ENCODE measurements around the gene GALK2.

GALK2 gene

GRCh38 chr15:49169880-49170597, at the start of gene GALK2:
GALK2 (plus strand) TSS chr15:49170247; CDS start chr15:49170323, 76 bp downstream.
- peak; percentile 49 to 80 for DNase-seq (ENCODE audit: extremely low read depth in 1 of 2, low read depth in 1 of 2)

DNA sequence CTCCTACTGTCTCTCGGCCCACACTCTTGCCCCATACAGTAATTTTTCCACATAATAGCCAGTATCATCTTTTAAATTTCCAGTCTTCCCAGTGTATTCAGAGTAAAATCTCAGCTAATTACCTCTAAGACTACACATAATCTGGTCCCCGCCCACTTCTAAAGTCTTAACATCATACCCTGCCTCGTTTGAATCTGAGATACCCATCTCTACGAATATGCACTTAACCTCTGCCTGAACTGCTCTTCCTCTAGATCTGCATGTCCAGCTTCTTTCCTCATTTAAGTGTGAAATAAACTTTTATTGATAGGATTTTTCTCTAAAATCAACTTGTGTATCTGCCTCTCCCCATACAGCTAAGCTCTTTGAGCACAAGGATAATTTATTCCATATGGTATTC, 49.2 kb upstream of the GALK2 start:
- no peak for DNase-seq (ENCODE audit: extremely low read depth in 1 of 2, low read depth in 1 of 2)

DNA sequence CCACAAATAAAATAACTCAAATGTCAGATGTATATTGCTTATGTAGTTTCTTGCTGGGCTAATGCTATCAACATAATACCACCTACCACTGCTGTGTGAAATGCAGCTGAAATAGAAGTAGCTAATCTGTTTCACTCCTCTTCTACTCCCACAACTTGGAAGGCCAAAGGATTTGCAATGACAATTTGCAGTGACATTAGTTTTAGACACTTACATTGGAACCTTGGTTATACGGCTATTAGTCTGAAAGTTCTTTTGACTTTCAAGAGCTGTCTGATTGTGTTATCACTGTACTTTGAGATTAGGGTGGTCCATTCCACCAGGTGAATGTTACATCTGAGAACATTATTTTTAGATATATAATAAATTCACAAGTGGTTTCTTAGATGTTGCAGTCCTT, 48.1 kb upstream of the GALK2 start:
- DNase-seq (ENCODE audit: extremely low read depth in 1 of 2, low read depth in 1 of 2): no peak

- no peak for DNase-seq (ENCODE audit: extremely low read depth in 1 of 2, low read depth in 1 of 2)
Measured at GRCh38 chr15:49122541-49123062, 47.4 kb upstream of the GALK2 start.

- DNase-seq (ENCODE audit: extremely low read depth in 1 of 2, low read depth in 1 of 2): no peak
Measured at GRCh38 chr15:49124371-49124770, 45.7 kb upstream of the GALK2 start.

DNA sequence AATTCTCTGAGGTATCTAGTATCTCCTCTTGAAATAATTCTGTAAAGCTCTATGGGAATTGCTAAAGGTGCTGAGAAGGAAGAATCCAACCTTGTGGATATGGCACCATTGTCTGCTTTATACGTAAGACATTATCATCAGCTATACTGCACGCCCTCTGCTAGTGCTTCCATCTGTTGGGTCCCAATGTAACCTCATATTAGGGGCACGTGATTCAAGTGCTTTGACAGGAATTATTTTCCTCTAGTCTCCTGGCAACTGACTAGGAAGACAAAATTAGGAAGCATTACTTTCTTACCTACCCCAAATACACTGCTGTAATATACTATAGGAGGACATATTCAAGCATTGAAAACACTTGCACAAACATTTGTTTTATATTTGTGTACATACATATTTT, 38.6 kb upstream of the GALK2 start:
- no peak for DNase-seq (ENCODE audit: extremely low read depth in 1 of 2, low read depth in 1 of 2)

DNA sequence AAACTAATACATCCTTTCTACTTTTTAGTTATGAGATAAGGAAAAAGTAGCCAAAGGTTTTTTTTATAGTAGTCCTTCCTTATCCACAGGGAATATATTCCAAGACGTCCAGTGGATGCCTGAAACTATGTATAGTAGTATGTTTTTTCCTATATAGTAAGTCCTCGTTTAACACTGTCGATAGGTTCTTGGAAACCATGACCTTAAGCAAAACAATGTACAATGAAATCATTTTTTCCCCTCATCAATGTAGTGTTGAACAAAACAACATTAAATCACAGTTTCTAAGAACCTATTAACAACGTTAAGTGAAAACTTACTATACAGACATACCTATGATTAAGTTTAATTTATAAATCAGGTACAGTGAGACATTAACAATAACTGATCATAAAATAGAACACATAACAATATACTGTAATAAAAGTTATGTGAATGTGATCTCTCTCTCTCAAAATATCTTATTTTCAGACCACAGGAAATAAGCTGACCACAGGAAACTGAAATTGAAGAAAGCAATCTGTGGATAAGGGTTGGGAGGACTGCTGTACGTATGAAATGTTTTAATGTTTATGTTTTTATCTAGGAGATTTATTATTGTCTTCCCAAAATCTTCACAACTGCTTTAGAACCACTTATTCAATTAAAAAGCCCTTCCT, 35.2 kb upstream of the GALK2 start:
- DNase-seq (ENCODE audit: extremely low read depth in 1 of 2, low read depth in 1 of 2): no peak

DNA sequence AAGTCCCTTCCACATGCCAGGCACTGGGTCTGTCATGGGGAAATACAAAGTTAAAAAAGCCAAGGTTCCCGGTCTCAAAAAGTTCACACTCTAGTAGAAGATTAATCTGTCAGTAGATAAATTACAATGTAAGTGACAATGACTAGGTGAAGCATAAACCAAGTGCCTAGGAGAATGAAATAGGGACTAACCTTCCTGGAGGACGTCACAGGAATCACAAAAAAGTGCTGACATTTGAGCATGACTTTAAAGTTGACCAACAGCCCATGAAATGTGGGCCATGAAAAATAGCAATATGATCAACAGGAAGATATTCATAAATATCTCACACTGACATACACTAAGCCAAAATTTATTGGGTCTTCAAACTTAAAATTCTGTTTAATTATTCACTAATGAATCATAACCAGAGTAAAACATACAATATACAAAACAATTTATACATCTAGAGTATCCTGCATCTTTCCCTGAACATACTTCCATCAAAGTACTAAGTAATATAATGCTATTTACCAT, 34.6 kb upstream of the GALK2 start:
- no peak for DNase-seq (ENCODE audit: extremely low read depth in 1 of 2, low read depth in 1 of 2)

DNA sequence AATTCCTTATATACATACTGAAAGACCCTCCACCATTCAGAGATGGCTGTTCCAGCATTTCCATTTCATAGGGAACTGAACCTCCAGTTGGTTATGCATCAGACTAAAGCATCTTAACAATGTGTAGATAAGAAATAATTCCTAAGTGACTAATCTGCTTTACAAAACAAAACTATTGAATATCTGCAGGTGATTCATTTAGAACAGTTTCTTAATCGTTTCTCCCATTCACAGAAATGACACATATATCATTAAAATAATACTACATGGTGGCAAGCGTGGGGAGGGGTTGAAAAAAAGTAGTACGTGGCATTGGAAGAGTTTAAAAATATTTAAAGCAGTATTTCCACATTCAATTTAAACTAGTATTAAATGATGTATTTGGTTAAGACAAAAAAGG, 34.1 kb upstream of the GALK2 start:
- DNase-seq (ENCODE audit: extremely low read depth in 1 of 2, low read depth in 1 of 2): no peak

GRCh38 chr15:49137861-49138260, 32.2 kb upstream of the GALK2 start:
- no peak for DNase-seq (ENCODE audit: extremely low read depth in 1 of 2, low read depth in 1 of 2)

- DNase-seq (ENCODE audit: extremely low read depth in 1 of 2, low read depth in 1 of 2): no peak
Measured at GRCh38 chr15:49145651-49146609, 24.1 kb upstream of the GALK2 start.

GRCh38 chr15:49148298-49148697, 21.7 kb upstream of the GALK2 start:
- no peak for DNase-seq (ENCODE audit: extremely low read depth in 1 of 2, low read depth in 1 of 2)

DNA sequence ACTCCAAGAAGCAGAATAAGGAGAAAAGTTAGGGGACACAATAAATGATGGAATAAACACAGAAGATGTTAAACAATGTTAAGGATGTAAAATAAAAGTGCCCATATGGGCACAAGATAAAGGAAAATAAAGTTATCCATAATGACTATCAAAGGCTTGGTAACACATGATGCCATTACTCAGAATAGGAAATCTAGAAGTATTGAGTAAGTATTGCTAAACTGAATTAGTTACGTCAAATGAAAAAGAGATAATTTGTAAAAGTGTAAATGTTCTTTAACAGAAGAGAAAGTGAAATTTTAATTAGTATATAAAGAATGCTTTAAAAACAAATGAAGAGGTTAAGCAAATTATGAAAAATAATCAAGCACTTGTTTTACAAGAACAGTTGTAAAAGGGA, 21.3 kb upstream of the GALK2 start:
- no peak for DNase-seq (ENCODE audit: extremely low read depth in 1 of 2, low read depth in 1 of 2)

GRCh38 chr15:49151831-49152230, 18.2 kb upstream of the GALK2 start:
- DNase-seq (ENCODE audit: extremely low read depth in 1 of 2, low read depth in 1 of 2): no peak

DNA sequence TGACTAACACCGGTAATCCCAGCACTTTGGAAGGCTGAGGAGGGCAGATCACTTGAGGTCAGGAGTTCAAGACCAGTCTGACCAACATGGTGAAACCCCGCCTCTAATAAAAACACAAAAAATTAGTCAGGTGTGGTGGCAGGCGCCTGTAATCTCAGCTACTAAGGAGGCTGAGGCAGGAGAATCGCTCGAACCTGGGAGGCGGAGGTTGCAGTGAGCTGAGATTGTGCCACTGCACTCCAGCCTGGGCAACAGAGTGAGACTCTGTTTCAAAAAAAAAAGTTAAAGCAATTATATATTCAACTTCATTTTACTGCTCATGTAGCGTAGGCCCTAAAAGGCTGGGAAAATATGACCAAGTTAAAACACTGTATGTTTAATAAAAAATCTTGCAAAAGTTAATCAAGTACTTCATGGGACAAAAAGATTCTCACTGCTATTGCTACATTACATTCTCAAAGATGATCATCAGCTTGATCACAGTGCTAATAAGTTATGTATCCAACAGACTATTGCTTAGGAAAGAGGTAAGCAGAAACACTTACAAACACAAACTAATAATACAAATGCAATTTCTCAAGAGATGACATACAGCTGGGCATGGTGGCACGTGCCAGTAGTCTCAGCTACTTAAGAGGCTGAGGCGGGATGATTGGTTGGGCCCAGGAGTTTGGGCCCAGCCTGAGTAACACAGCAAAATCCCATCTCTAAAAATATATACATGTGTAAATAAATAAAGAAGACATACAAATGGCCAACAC, 17.3 kb upstream of the GALK2 start:
- DNase-seq (ENCODE audit: extremely low read depth in 1 of 2, low read depth in 1 of 2): no peak

- DNase-seq (ENCODE audit: extremely low read depth in 1 of 2, low read depth in 1 of 2): no peak
Measured at GRCh38 chr15:49154359-49154758, 15.7 kb upstream of the GALK2 start.

- no peak for DNase-seq (ENCODE audit: extremely low read depth in 1 of 2, low read depth in 1 of 2)
Measured at GRCh38 chr15:49154799-49155109, 15.3 kb upstream of the GALK2 start.

GRCh38 chr15:49155110-49155833, 14.8 kb upstream of the GALK2 start, which contains the start of gene COPS2:
COPS2 (minus strand) TSS chr15:49155599; CDS start chr15:49155578, 21 bp downstream.
- peak; percentile 79 to 88 for DNase-seq (ENCODE audit: extremely low read depth in 1 of 2, low read depth in 1 of 2)

- no peak for DNase-seq (ENCODE audit: extremely low read depth in 1 of 2, low read depth in 1 of 2)
Measured at GRCh38 chr15:49155834-49156627, 14.0 kb upstream of the GALK2 start.
